ENCODE data around the gene FRMD4A.
"Not testable (repeated sequence)": the region's sequence is repeated elsewhere in the genome, so short reads cannot be mapped to it uniquely, and the experiment has no call there.

Gene FRMD4A

GRCh38 chr10:13729586-13730305, 601.0 kb downstream of the FRMD4A start:
- DNase-seq = no peak

- no peak for DNase-seq
These were observed 601.7 kb downstream of the FRMD4A start for GRCh38 chr10:13728898-13729535.

- DNase-seq = no peak
These were observed 605.1 kb downstream of the FRMD4A start for GRCh38 chr10:13725594-13725993.

GRCh38 chr10:13724484-13724883, 606.2 kb downstream of the FRMD4A start:
- DNase-seq = no peak

GRCh38 chr10:13722747-13723653, 607.7 kb downstream of the FRMD4A start:
- DNase-seq = no peak

GRCh38 chr10:13721486-13721885, 609.2 kb downstream of the FRMD4A start:
- DNase-seq = no peak

- DNase-seq = no peak
These were observed 610.0 kb downstream of the FRMD4A start for GRCh38 chr10:13720699-13721098.

GRCh38 chr10:13719425-13719824, 611.3 kb downstream of the FRMD4A start:
- no peak for DNase-seq

GRCh38 chr10:13718820-13719219, 611.9 kb downstream of the FRMD4A start:
- DNase-seq = no peak

- DNase-seq = peak; percentile 55
These were observed 612.6 kb downstream of the FRMD4A start for GRCh38 chr10:13717936-13718772.

- DNase-seq = no peak
These were observed 613.2 kb downstream of the FRMD4A start for GRCh38 chr10:13717571-13717935.

- no peak for DNase-seq
These were observed 614.3 kb downstream of the FRMD4A start for GRCh38 chr10:13716081-13717071.

- DNase-seq = not testable (repeated sequence)
These were observed 615.1 kb downstream of the FRMD4A start for GRCh38 chr10:13715596-13715995.

- no peak for DNase-seq
These were observed 615.6 kb downstream of the FRMD4A start for GRCh38 chr10:13715100-13715499.

GRCh38 chr10:13712837-13713581, 617.7 kb downstream of the FRMD4A start:
- DNase-seq = peak; percentile 32

- no peak for DNase-seq
These were observed 618.3 kb downstream of the FRMD4A start for GRCh38 chr10:13712476-13712836.

GRCh38 chr10:13711291-13711690, 619.4 kb downstream of the FRMD4A start:
- DNase-seq = no peak

- DNase-seq = no peak
These were observed 620.6 kb downstream of the FRMD4A start for GRCh38 chr10:13709931-13710650.

- DNase-seq = no peak
These were observed 622.3 kb downstream of the FRMD4A start for GRCh38 chr10:13708256-13708990.
